H1 (cell line): ENCODE results near the gene PPP1R7. TPM values are rescaled to one million over a fixed set of nuclear protein-coding genes. Genes with fewer than 3 reads are reported as not detected.

ENCODE experiments used
- CTCF ChIA-PET: fragments of 300-600 bp; sonication (Branson Sonifier 250); formaldehyde crosslinking; loops from one replicate; lab custom pipeline; 2021; ENCODE audit not compliant: partially characterized antibody; lab: Charles Lee
- POLR2A ChIA-PET: fragments of 300-600 bp; sonication (Branson Sonifier 250); formaldehyde crosslinking; loops from one replicate; lab custom pipeline; 2021; ENCODE audit warnings: inconsistent platforms; ENCODE audit not compliant: partially characterized antibody; lab: Charles Lee
- DNase-seq, 2 experiments: peaks; one replicate each; pipeline versions ENCODE4 v3.0.0 to v3.0.0-alpha.2; 2010 to 2022; ENCODE audit warnings: low spot score in 2 of 2, low read depth in 1 of 2, mixed read lengths in 1 of 2
- FAIRE-seq: peaks from 2 replicates; lab custom pipeline; 2011; peaks lifted over from hg19 to GRCh38; lab: Jason Lieb, UNC
- H2AFZ ChIP-seq: 2 replicates; pipeline ENCODE4 v1.8.1; 2012; ENCODE audit warnings: low read length, inconsistent platforms
- H2AK5ac ChIP-seq: 2 replicates; pipeline ENCODE4 v1.6.1; 2013; ENCODE audit warnings: low read depth, low read length
- H2BK120ac ChIP-seq: replicated peaks from 2 replicates; pipeline ENCODE3; 2013; ENCODE audit warnings: low read depth, low read length, inconsistent platforms
- H2BK12ac ChIP-seq: 2 replicates; pipeline ENCODE4 v1.6.1; 2013; ENCODE audit warnings: low read depth, low read length
- H2BK15ac ChIP-seq: 2 replicates; pipeline ENCODE4 v1.6.1; 2013; ENCODE audit warnings: low read length
- H2BK20ac ChIP-seq: 2 replicates; pipeline ENCODE4 v1.6.1; 2013; ENCODE audit warnings: low read length
- H2BK5ac ChIP-seq: 2 replicates; pipeline ENCODE4 v1.6.1; 2013; ENCODE audit warnings: low read depth, low read length
- H3K14ac ChIP-seq: 2 replicates; pipeline ENCODE4 v1.6.1; 2013; ENCODE audit warnings: inconsistent platforms; ENCODE audit not compliant: insufficient read length
- H3K18ac ChIP-seq: 2 replicates; pipeline ENCODE4 v1.6.1; 2013; ENCODE audit warnings: low read length; ENCODE audit errors: extremely low read depth
- H3K23ac ChIP-seq: 2 replicates; pipeline ENCODE4 v1.6.1; 2013; ENCODE audit warnings: inconsistent platforms; ENCODE audit not compliant: insufficient read length
- H3K23me2 ChIP-seq: 2 replicates; pipeline ENCODE4 v1.6.1; 2013; ENCODE audit warnings: low read depth, low read length
- H3K27ac ChIP-seq: 2 replicates; pipeline ENCODE4 v1.6.1; 2011; ENCODE audit warnings: low read depth, low read length, inconsistent platforms
- H3K27me3 ChIP-seq, 4 experiments: replicated peaks in 1 of 4; 1 replicate in 1 of 4; 2 replicates in 3 of 4; pipeline versions ENCODE4 v1.6.1 to v1.8.1; 2011 to 2013; ENCODE audit warnings: low read length in 3 of 4, mild to moderate bottlenecking in 3 of 4, inconsistent platforms in 2 of 4, mixed read lengths in 2 of 4, moderate library complexity in 1 of 4; ENCODE audit not compliant: control insufficient read depth in 3 of 4, insufficient read depth in 3 of 4; ENCODE audit errors: extremely low read depth in 1 of 4
- H3K36me3 ChIP-seq, 4 experiments: 2 replicates each; pipeline versions ENCODE4 v1.6.1 to v1.8.1; 2011 to 2013; ENCODE audit warnings: mild to moderate bottlenecking in 4 of 4, low read length in 3 of 4, moderate library complexity in 2 of 4, control low read depth in 1 of 4, inconsistent platforms in 1 of 4; ENCODE audit not compliant: insufficient read depth in 4 of 4, control insufficient read depth in 2 of 4
- H3K4ac ChIP-seq: replicated peaks from 2 replicates; pipeline ENCODE3; 2013; ENCODE audit warnings: low read length, low read depth, mixed read lengths, inconsistent platforms; ENCODE audit not compliant: insufficient read length
- H3K4me1 ChIP-seq, 4 experiments: replicated peaks in 1 of 4; 1 replicate in 1 of 4; 2 replicates in 3 of 4; pipeline versions ENCODE4 v1.6.1 to v1.8.1; 2011 to 2013; ENCODE audit warnings: low read length in 3 of 4, inconsistent platforms in 2 of 4, mixed read lengths in 1 of 4; ENCODE audit not compliant: insufficient read depth in 4 of 4, control insufficient read depth in 3 of 4
- H3K4me2 ChIP-seq, 2 experiments: 2 replicates each; pipeline versions ENCODE4 v1.6.1 to v1.8.1; 2011 to 2013; ENCODE audit warnings: low read depth in 2 of 2, low read length in 2 of 2, control low read depth in 1 of 2, inconsistent platforms in 1 of 2, mild to moderate bottlenecking in 1 of 2; ENCODE audit not compliant: insufficient read depth in 1 of 2
- H3K4me3 ChIP-seq, 4 experiments: fragments of 200-600, 300-600 bp in 1 of 4; sonication (generic), shearing (Covaris generic), sonication (Bioruptor Twin) in 1 of 4; 2 replicates each; pipeline versions ENCODE4 v1.5.1 to v1.8.1; 2011 to 2016; ENCODE audit warnings: low read length in 4 of 4, low read depth in 3 of 4, control low read depth in 2 of 4, inconsistent platforms in 2 of 4, mild to moderate bottlenecking in 2 of 4, mixed read lengths in 1 of 4, moderate library complexity in 1 of 4; ENCODE audit not compliant: insufficient read depth in 2 of 4; ENCODE audit errors: extremely low read depth in 1 of 4
- H3K56ac ChIP-seq: replicated peaks from 2 replicates; pipeline ENCODE3; 2013; ENCODE audit warnings: low read depth, mild to moderate bottlenecking, mixed read lengths, low read length, inconsistent platforms; ENCODE audit not compliant: insufficient read length
- H3K79me1 ChIP-seq: 2 replicates; pipeline ENCODE4 v1.6.1; 2013; ENCODE audit warnings: low read depth, low read length, control low read depth
- H3K79me2 ChIP-seq, 2 experiments: 2 replicates each; pipeline versions ENCODE4 v1.6.1 to v1.8.1; 2012 to 2013; ENCODE audit warnings: low read length in 2 of 2, mild to moderate bottlenecking in 2 of 2, inconsistent platforms in 1 of 2; ENCODE audit not compliant: insufficient read depth in 2 of 2, control insufficient read depth in 1 of 2
- H3K9ac ChIP-seq, 4 experiments: replicated peaks in 1 of 4; 1 replicate in 1 of 4; 2 replicates in 3 of 4; pipeline versions ENCODE4 v1.6.1 to v1.8.1; 2011 to 2013; ENCODE audit warnings: low read depth in 3 of 4, low read length in 3 of 4, control low read depth in 2 of 4, mild to moderate bottlenecking in 2 of 4, moderate library complexity in 2 of 4, inconsistent platforms in 1 of 4; ENCODE audit errors: extremely low read depth in 1 of 4
- H3K9me3 ChIP-seq, 2 experiments: 2 replicates each; pipeline versions ENCODE4 v1.6.1 to v1.8.1; 2012 to 2013; ENCODE audit warnings: mild to moderate bottlenecking in 2 of 2, moderate library complexity in 2 of 2, control low read depth in 1 of 2, inconsistent platforms in 1 of 2, low read depth in 1 of 2, low read length in 1 of 2, mixed read lengths in 1 of 2; ENCODE audit not compliant: insufficient read depth in 2 of 2
- H4K20me1 ChIP-seq, 2 experiments: replicated peaks in 1 of 2; 2 replicates each; pipeline versions ENCODE3 to v1.8.1; 2011 to 2013; ENCODE audit warnings: inconsistent platforms in 2 of 2, low read length in 2 of 2, mild to moderate bottlenecking in 1 of 2; ENCODE audit not compliant: insufficient read depth in 2 of 2, control insufficient read depth in 1 of 2
- H4K5ac ChIP-seq: 2 replicates; pipeline ENCODE4 v1.6.1; 2013; ENCODE audit warnings: low read length, low read depth, mixed read lengths, inconsistent platforms; ENCODE audit not compliant: insufficient read length
- H4K8ac ChIP-seq: 2 replicates; pipeline ENCODE4 v1.8.0; 2013; ENCODE audit warnings: mild to moderate bottlenecking, moderate library complexity, low read length, inconsistent platforms; ENCODE audit not compliant: insufficient read depth; ENCODE audit errors: extremely low read depth
- H4K91ac ChIP-seq: replicated peaks from 2 replicates; pipeline ENCODE3; 2013; ENCODE audit warnings: low read length, mixed read lengths, inconsistent platforms; ENCODE audit not compliant: insufficient read length
- CBX5 ChIP-seq: fragments of 300-800, 300-1000 bp; sonication (generic); IDR thresholded peaks from 2 replicates; pipeline ENCODE4 v1.7.1; 2016; ENCODE audit warnings: antibody characterized with exemption, low read length, low read depth
- CHD2 ChIP-seq: IDR thresholded peaks from 2 replicates; pipeline ENCODE4 v1.6.1; 2012; ENCODE audit warnings: low read length, improper control_type of control experiment
- EGR1 ChIP-seq: IDR thresholded peaks from 2 replicates; pipeline ENCODE4 v1.6.1; 2011; ENCODE audit warnings: low read depth, low read length, borderline replicate concordance
- HDAC6 ChIP-seq: IDR thresholded peaks from one replicate; pipeline ENCODE4 v1.7.1; 2012; ENCODE audit warnings: low read depth, mild to moderate bottlenecking, inconsistent platforms, low read length, moderate library complexity
- JUN ChIP-seq: IDR thresholded peaks from 2 replicates; pipeline ENCODE4 v1.6.1; 2011; ENCODE audit warnings: low read depth, mild to moderate bottlenecking, improper control_type of control experiment, low read length
- JUND ChIP-seq: IDR thresholded peaks from 2 replicates; pipeline ENCODE4 v1.6.1; 2011; ENCODE audit warnings: mild to moderate bottlenecking, improper control_type of control experiment, low read length
- KDM4A ChIP-seq: IDR thresholded peaks from one replicate; pipeline ENCODE4 v1.7.1; 2012; ENCODE audit warnings: low read depth, mild to moderate bottlenecking, moderate library complexity, low read length, inconsistent platforms; ENCODE audit not compliant: severe bottlenecking
- POLR2AphosphoS5 ChIP-seq: IDR thresholded peaks from 2 replicates; pipeline ENCODE4 v1.6.1; 2011; ENCODE audit warnings: low read depth, low read length
- SP2 ChIP-seq: IDR thresholded peaks from 2 replicates; pipeline ENCODE4 v1.6.1; 2012; ENCODE audit warnings: mild to moderate bottlenecking, low read length, inconsistent platforms
- TEAD4 ChIP-seq: IDR thresholded peaks from 2 replicates; pipeline ENCODE4 v1.6.1; 2012; ENCODE audit warnings: low read depth, low read length, inconsistent platforms, mixed read lengths
- USF2 ChIP-seq: IDR thresholded peaks from 2 replicates; pipeline ENCODE4 v1.6.1; 2011; ENCODE audit warnings: low read length, improper control_type of control experiment
- YY1 ChIP-seq: IDR thresholded peaks from 2 replicates; pipeline ENCODE4 v1.6.1; 2011; ENCODE audit warnings: low read depth, mild to moderate bottlenecking, low read length
- ZNF274 ChIP-seq: IDR thresholded peaks from 2 replicates; pipeline ENCODE4 v1.7.0; 2012; ENCODE audit warnings: low read length, borderline replicate concordance; ENCODE audit errors: extremely low read depth
- WGBS, 2 experiments: shearing (Covaris generic) in 1 of 2; methylation state at CpG; one replicate each; pipeline versions ENCODE4 v1.1.6 to v1.1.7; 2013 to 2015; ENCODE audit warnings: low lambda C conversion rate in 2 of 2, mixed read lengths in 2 of 2, inconsistent platforms in 1 of 2, low coverage in 1 of 2, missing lambda C conversion rate in 1 of 2; ENCODE audit not compliant: insufficient replicate concordance in 2 of 2, insufficient coverage in 1 of 2, insufficient read length in 1 of 2; ENCODE audit errors: extremely low coverage in 1 of 2, missing lambda C conversion rate in 1 of 2; 5-methylcytosine and 5-hydroxymethylcytosine counted together
- polyA plus RNA-seq, 7 experiments: library from polyadenylated mRNA; depleted of rRNA in 3 of 7; stranded (reverse) in 5 of 7; unstranded in 2 of 7; fragments of >200 nt in 5 of 7; fragments of 200-250 nt in 2 of 7; gene quantifications; 1 replicate in 5 of 7; 2 replicates in 1 of 7; 4 replicates in 1 of 7; pipeline versions ENCODE4 v1.2.1 to v1.2.3, GENCODE V29; 2011 to 2013; ENCODE audit warnings: missing spikeins in 2 of 7, mixed read lengths in 2 of 7
- total RNA-seq: library from RNA; stranded (reverse); fragmentation: NEBNext Ultra II Directional; extraction: Animal tissue kit (Norgen Biotek cat#: 25700); gene quantifications from 2 replicates; pipeline ENCODE4 v1.2.1, GENCODE V29; 2021

The PPP1R7 gene
- total and polyA plus RNA-seq, 2 of the 8 experiments (the other 6 are each of a cell fraction or from before 2014, with no cell fraction given): 22.2 to 64.0 TPM

- Histone ChIP-seq H4K8ac (no peak overlapping the region), H3K4me1 (peaks cover 0 to 14% (median 7%) of the 10 kb centered on the region in 4 experiments; a peak in 6 of 7 replicates), H2BK120ac (no peak overlapping the region), H2AK5ac (no peak overlapping the region), H3K14ac (no peak overlapping the region), H3K4ac (no peak overlapping the region), H3K23me2 (no peaks in the 10 kb centered on the region), H3K23ac (no peak overlapping the region), H3K27me3 (no peaks in the 10 kb centered on the region; a peak in 1 of 7 replicates), H3K79me2 (no peaks in the 10 kb centered on the region), H3K9ac (no peak overlapping the region), H2BK20ac (no peak overlapping the region), H3K4me3 (no peak overlapping the region), H2BK12ac (no peak overlapping the region), H3K27ac (no peak overlapping the region), H3K56ac (no peak overlapping the region), H4K5ac (no peak overlapping the region), H2BK5ac (no peak overlapping the region), H2AFZ (no peak overlapping the region), H3K36me3 (no peaks in the 10 kb centered on the region), H2BK15ac (no peak overlapping the region), H4K20me1 (no peaks in the 10 kb centered on the region), H3K9me3 (no peaks in the 10 kb centered on the region), H3K18ac (no peak overlapping the region), H4K91ac (no peak overlapping the region), H3K4me2 (no peak overlapping the region), H3K79me1 (no peaks in the 10 kb centered on the region)
- DNase-seq: no peak
- POLR2A ChIA-PET: no interaction called here
- 84% methylated on average over 17 of the region's 19 CpGs; no CpG with 5 or more reads in 1 of the 2 experiments for WGBS, 2 experiments
- CTCF ChIA-PET: interaction anchor here (1.1 to 2.2 kb wide), 4 partner anchors 10 to 223 kb away, joined by 3 to 8 read pairs (median 6); no protein-coding TSS in a partner anchor
- no peak for FAIRE-seq
- TF ChIP-seq JUN (no peak), CHD2 (no peak), USF2 (no peak), KDM4A (no peak), TEAD4 (no peak), HDAC6 (no peak), SP2 (no peak), CBX5 (no peak), JUND (no peak), ZNF274 (no peak), YY1 (no peak), EGR1 (no peak), POLR2AphosphoS5 (no peak)
Measured at GRCh38 chr2:241190291-241190981, 40.2 kb downstream of the PPP1R7 start.
